Activated naive CD8-positive, alpha-beta T cell (primary cell): ENCODE results near the gene NEU4.
"Not testable (repeated sequence)": the region's sequence is repeated elsewhere in the genome, so short reads cannot be mapped to it uniquely, and the experiment has no call there.

Source experiments
- H3K27ac Mint-ChIP-seq: one replicate; pipeline ENCODE4 v1.8.0; 2021; ENCODE audit warnings: mixed read lengths
- H3K27me3 Mint-ChIP-seq: one replicate; pipeline ENCODE4 v1.8.0; 2021; ENCODE audit warnings: mixed read lengths
- H3K36me3 Mint-ChIP-seq: one replicate; pipeline ENCODE4 v1.8.0; 2021; ENCODE audit warnings: mixed read lengths
- H3K4me1 Mint-ChIP-seq: one replicate; pipeline ENCODE4 v1.8.0; 2021; ENCODE audit warnings: low read depth, mixed read lengths
- H3K4me3 Mint-ChIP-seq: one replicate; pipeline ENCODE4 v1.8.0; 2021; ENCODE audit warnings: mild to moderate bottlenecking, mixed read lengths
- H3K9me3 Mint-ChIP-seq: one replicate; pipeline ENCODE4 v1.8.0; 2021; ENCODE audit warnings: low read depth, mixed read lengths

NEU4 gene

GRCh38 chr2:241808721-241809382 is at the start of gene NEU4:
Gene NEU4, plus strand, starts transcription at chr2:241809193. Its CDS starts 5,292 bp downstream, at chr2:241814485.
- H3K4me1 Mint-ChIP-seq: peaks cover 5% of the 10 kb centered on the region
- H3K9me3 Mint-ChIP-seq: no peaks in the 10 kb centered on the region
- no peak within 1 kb of the TSS for H3K4me3 Mint-ChIP-seq
- peaks cover 4% of the 10 kb centered on the region for H3K27me3 Mint-ChIP-seq
- no peak within 1 kb of the TSS for H3K27ac Mint-ChIP-seq
- H3K36me3 Mint-ChIP-seq: no peaks in the 10 kb centered on the region

- H3K4me1 Mint-ChIP-seq: peaks cover 10% of the 10 kb centered on the region
Measured at GRCh38 chr2:241759893-241760292, 49.1 kb upstream of the NEU4 start.

GRCh38 chr2:241760301-241760771 is 48.7 kb upstream of the NEU4 start:
- peaks cover 12% of the 10 kb centered on the region for H3K36me3 Mint-ChIP-seq
- H3K4me1 Mint-ChIP-seq: peaks cover 10% of the 10 kb centered on the region
- H3K27me3 Mint-ChIP-seq: no peaks in the 10 kb centered on the region
- H3K4me3 Mint-ChIP-seq: no peak overlapping the region
- no peaks in the 10 kb centered on the region for H3K9me3 Mint-ChIP-seq
- no peak overlapping the region for H3K27ac Mint-ChIP-seq

More at GRCh38 chr2:241759893-241760292, 49.1 kb upstream of the NEU4 start:
- H3K4me3 Mint-ChIP-seq, H3K27ac Mint-ChIP-seq, H3K27me3 Mint-ChIP-seq, H3K9me3 Mint-ChIP-seq: not testable (repeated sequence)
- peaks cover 12% of the 10 kb centered on the region for H3K36me3 Mint-ChIP-seq

- Mint-ChIP-seq H3K4me3 (peak overlapping the region; percentile 35), H3K9me3 (no peaks in the 10 kb centered on the region), H3K27ac (no peak overlapping the region), H3K36me3 (peaks cover 12% of the 10 kb centered on the region), H3K27me3 (no peaks in the 10 kb centered on the region), H3K4me1 (peaks cover 10% of the 10 kb centered on the region)
Measured at GRCh38 chr2:241762321-241762932, 46.6 kb upstream of the NEU4 start.

GRCh38 chr2:241762933-241763369 is 46.0 kb upstream of the NEU4 start:
- no peak overlapping the region for H3K27ac Mint-ChIP-seq
- peaks cover 10% of the 10 kb centered on the region for H3K4me1 Mint-ChIP-seq
- H3K27me3 Mint-ChIP-seq: no peaks in the 10 kb centered on the region
- peaks cover 12% of the 10 kb centered on the region for H3K36me3 Mint-ChIP-seq
- H3K9me3 Mint-ChIP-seq: no peaks in the 10 kb centered on the region
- H3K4me3 Mint-ChIP-seq: peak overlapping the region; percentile 35

- H3K4me1 Mint-ChIP-seq: peaks cover 10% of the 10 kb centered on the region
- no peak overlapping the region for H3K4me3 Mint-ChIP-seq
- no peaks in the 10 kb centered on the region for H3K9me3 Mint-ChIP-seq
- H3K27me3 Mint-ChIP-seq: no peaks in the 10 kb centered on the region
- no peak overlapping the region for H3K27ac Mint-ChIP-seq
- H3K36me3 Mint-ChIP-seq: peaks cover 12% of the 10 kb centered on the region
Measured at GRCh38 chr2:241763551-241764274, 45.3 kb upstream of the NEU4 start.

- Mint-ChIP-seq H3K9me3 (no peaks in the 10 kb centered on the region), H3K27ac (no peak overlapping the region), H3K36me3 (peaks cover 8% of the 10 kb centered on the region), H3K4me3 (no peak overlapping the region), H3K4me1 (peaks cover 10% of the 10 kb centered on the region), H3K27me3 (no peaks in the 10 kb centered on the region)
Measured at GRCh38 chr2:241764275-241765241, 44.4 kb upstream of the NEU4 start.

- no peaks in the 10 kb centered on the region for H3K27me3 Mint-ChIP-seq
Measured at GRCh38 chr2:241767464-241768250, 41.3 kb upstream of the NEU4 start.

GRCh38 chr2:241768251-241768711 is 40.7 kb upstream of the NEU4 start:
- H3K9me3 Mint-ChIP-seq: no peaks in the 10 kb centered on the region
- no peaks in the 10 kb centered on the region for H3K36me3 Mint-ChIP-seq
- H3K4me1 Mint-ChIP-seq: peaks cover 13% of the 10 kb centered on the region
- H3K27me3 Mint-ChIP-seq: no peaks in the 10 kb centered on the region
- no peak overlapping the region for H3K27ac Mint-ChIP-seq
- H3K4me3 Mint-ChIP-seq: no peak overlapping the region

More at GRCh38 chr2:241767464-241768250, 41.3 kb upstream of the NEU4 start:
- no peak overlapping the region for H3K4me3 Mint-ChIP-seq
- H3K4me1 Mint-ChIP-seq: peaks cover 15% of the 10 kb centered on the region
- H3K36me3 Mint-ChIP-seq: no peaks in the 10 kb centered on the region
- H3K9me3 Mint-ChIP-seq: no peaks in the 10 kb centered on the region
- H3K27ac Mint-ChIP-seq: no peak overlapping the region

GRCh38 chr2:241768850-241769249 is 40.1 kb upstream of the NEU4 start:
- Mint-ChIP-seq H3K27ac (no peak overlapping the region), H3K9me3 (no peaks in the 10 kb centered on the region), H3K36me3 (no peaks in the 10 kb centered on the region), H3K4me1 (peaks cover 11% of the 10 kb centered on the region), H3K4me3 (no peak overlapping the region), H3K27me3 (no peaks in the 10 kb centered on the region)

- Mint-ChIP-seq H3K4me3 (no peak overlapping the region), H3K27me3 (no peaks in the 10 kb centered on the region), H3K27ac (no peak overlapping the region), H3K9me3 (no peaks in the 10 kb centered on the region), H3K4me1 (peaks cover 11% of the 10 kb centered on the region), H3K36me3 (no peaks in the 10 kb centered on the region)
Measured at GRCh38 chr2:241769819-241770184, 39.2 kb upstream of the NEU4 start.

- H3K27me3 Mint-ChIP-seq: no peaks in the 10 kb centered on the region
- no peak overlapping the region for H3K4me3 Mint-ChIP-seq
- H3K9me3 Mint-ChIP-seq: no peaks in the 10 kb centered on the region
- H3K4me1 Mint-ChIP-seq: peaks cover 11% of the 10 kb centered on the region
- no peak overlapping the region for H3K27ac Mint-ChIP-seq
- H3K36me3 Mint-ChIP-seq: no peaks in the 10 kb centered on the region
Measured at GRCh38 chr2:241770185-241770935, 38.6 kb upstream of the NEU4 start.

- Mint-ChIP-seq H3K9me3 (no peaks in the 10 kb centered on the region), H3K27me3 (no peaks in the 10 kb centered on the region), H3K4me1 (peaks cover 11% of the 10 kb centered on the region), H3K4me3 (no peak overlapping the region), H3K36me3 (no peaks in the 10 kb centered on the region), H3K27ac (no peak overlapping the region)
Measured at GRCh38 chr2:241770936-241771285, 38.1 kb upstream of the NEU4 start.
